NCI-H187 treated with DMSO at 0.1 percent for 48 hours (cell line): ENCODE measurements around the gene CDH18.

Experiments used
- DNase-seq: peaks from one replicate; lab custom pipeline; 2025; lab: John Stamatoyannopoulos, UW

CDH18 gene

GRCh38 chr5:19928562-19929421 lies 59.2 kb downstream of the CDH18 start:
- no peak for DNase-seq

GRCh38 chr5:19927919-19928318 lies 60.1 kb downstream of the CDH18 start:
- no peak for DNase-seq

GRCh38 chr5:19927170-19927569 lies 60.8 kb downstream of the CDH18 start:
- DNase-seq: no peak

GRCh38 chr5:19923742-19924141 lies 64.3 kb downstream of the CDH18 start:
- no peak for DNase-seq

- no peak for DNase-seq
These were observed 67.2 kb downstream of the CDH18 start for GRCh38 chr5:19920761-19921160.

GRCh38 chr5:19918780-19919179 lies 69.2 kb downstream of the CDH18 start:
- no peak for DNase-seq

- no peak for DNase-seq
These were observed 70.3 kb downstream of the CDH18 start for GRCh38 chr5:19917588-19918122.

- no peak for DNase-seq
These were observed 77.9 kb downstream of the CDH18 start for GRCh38 chr5:19910136-19910535.

GRCh38 chr5:19904766-19905165 lies 83.2 kb downstream of the CDH18 start:
- no peak for DNase-seq

GRCh38 chr5:19903611-19904010 lies 84.4 kb downstream of the CDH18 start:
- DNase-seq: no peak

GRCh38 chr5:19902316-19902934 lies 85.6 kb downstream of the CDH18 start:
- DNase-seq: no peak

- no peak for DNase-seq
These were observed 87.7 kb downstream of the CDH18 start for GRCh38 chr5:19900269-19900668.

GRCh38 chr5:19891658-19892057 lies 96.3 kb downstream of the CDH18 start:
- no peak for DNase-seq

GRCh38 chr5:19886123-19886917 lies 101.7 kb downstream of the CDH18 start:
- DNase-seq: no peak

- DNase-seq: no peak
These were observed 102.8 kb downstream of the CDH18 start for GRCh38 chr5:19885040-19885824.

- DNase-seq: no peak
These were observed 107.1 kb downstream of the CDH18 start for GRCh38 chr5:19880859-19881436.

GRCh38 chr5:19880458-19880857 lies 107.5 kb downstream of the CDH18 start:
- no peak for DNase-seq

- DNase-seq: no peak
These were observed 113.2 kb downstream of the CDH18 start for GRCh38 chr5:19874811-19875210.

GRCh38 chr5:19866090-19866450 lies 121.9 kb downstream of the CDH18 start:
- DNase-seq: no peak

GRCh38 chr5:19865336-19866089 lies 122.5 kb downstream of the CDH18 start:
- no peak for DNase-seq

GRCh38 chr5:19862711-19863110 lies 125.3 kb downstream of the CDH18 start:
- DNase-seq: no peak
